ENCODE results near the gene CA7.
"Not testable (repeated sequence)": the region's sequence is repeated elsewhere in the genome, so short reads cannot be mapped to it uniquely, and the experiment has no call there.

CA7 gene

DNA sequence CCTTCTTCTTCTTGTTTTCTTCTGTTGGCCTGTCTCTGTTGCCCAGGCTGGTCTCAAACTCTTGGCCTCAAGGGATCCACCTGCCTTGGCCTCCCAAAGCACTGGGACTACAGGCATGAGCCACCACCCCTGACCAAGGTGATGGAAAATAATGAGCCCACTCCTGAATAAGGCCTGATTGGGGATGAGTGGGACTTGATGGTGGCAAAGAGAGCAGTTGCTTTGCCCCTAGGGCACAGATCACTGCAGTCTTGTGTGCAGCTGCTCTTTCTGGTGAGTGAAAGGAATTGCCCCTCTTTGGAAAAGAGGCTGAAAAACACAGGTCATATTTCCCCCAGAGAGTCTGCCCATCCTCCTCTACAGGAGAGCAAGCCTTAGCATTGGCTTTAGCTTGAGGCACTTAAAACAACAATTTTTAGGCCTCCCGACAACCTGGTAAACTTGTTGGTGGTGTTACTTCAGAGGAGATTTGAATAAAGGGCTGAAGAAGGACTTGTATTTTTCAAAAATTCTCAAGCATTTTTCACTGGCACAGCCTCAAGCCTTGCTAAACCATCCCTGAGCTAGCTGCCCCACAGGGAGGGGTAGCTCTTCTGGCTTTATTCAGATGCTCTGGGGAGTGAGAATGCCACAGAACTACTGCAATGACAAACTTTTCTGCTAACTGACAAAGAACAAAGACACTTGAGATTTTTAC is 30.0 kb downstream of the CA7 start:
- peak in 1 of 2 experiments; percentile 20 for DNase-seq

DNA sequence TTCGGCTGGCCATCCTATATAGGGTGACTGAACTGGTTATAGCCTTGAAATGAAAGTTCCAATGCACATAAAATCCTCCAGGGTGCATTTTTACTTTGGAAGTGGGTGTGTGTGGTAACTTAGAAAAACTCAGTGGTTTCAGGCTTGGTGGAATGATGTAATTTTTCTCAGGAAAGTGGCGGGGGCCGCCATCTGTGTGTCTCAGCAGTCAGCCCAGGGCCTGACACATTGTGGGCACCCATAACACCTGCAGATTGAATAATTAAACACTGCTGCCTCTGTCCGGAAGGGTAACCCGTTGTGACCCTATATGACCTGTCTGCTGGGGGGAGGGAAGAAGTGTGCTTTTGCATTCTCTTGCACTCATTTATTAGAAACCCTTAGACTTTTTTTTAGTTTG is 33.9 kb downstream of the CA7 start:
- DNase-seq = peak; percentile 13 to 19

DNA sequence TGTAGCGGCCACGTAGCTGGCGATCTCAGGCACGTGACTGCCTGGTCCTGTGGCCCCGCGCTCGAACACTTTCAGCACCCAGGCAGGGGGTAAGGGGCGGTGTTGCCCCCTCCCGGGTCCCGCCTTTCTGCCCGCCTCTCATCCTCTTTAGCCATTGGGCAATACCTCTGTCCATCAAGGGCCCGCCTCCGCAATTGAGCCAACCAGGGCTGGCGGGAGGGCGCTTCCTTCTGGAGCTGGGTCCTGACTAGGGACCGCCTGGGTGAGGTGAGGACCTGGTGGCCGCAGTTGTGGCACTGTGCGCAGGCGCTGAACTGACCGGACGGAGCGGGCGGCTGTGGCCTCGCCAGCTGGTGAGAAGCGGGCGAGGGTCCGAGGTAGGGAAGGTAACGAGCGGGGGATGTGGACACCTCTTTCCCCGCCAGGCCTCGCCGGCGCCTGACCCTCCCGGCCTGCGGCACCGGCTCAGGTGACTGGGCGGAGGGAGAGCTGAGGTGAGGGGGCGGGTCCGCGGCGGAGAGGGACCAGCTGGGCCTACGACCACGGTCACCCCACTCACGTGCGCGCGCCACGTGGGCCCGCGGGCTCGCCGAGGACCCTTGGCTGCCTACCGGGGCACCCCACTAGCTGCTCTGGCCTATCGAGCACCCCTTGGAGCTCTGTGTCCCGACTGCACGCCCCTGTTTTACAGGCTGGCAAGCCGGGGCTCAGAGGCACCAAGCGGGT is 36.2 kb downstream of the CA7 start, which contains the start of gene PDP2:
PDP2 (plus strand) TSS at position 228 of the 726 bp plus-strand sequence. CDS start 3,770 bp downstream, outside the sequence.
- DNase-seq = peak; percentile 89

DNA sequence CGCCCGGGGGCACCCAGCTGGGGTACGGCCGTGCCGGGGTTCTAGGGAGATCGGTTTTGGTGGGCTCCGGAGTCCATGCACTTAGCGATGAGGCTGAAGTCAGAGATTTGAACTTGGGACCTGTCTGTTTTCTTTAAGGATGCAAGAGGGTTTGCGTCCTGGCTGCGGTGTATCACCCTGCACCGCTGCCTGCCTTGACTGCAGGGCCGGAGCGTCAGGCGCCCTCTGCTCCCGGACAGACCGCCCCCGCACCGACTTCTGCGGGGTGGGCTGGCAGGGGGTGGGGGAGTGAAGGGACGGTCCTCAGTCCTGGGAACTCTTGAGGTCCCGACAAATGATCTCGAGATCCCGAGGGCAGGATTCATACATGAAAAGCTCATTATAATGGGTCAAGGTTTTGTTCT is 36.8 kb downstream of the CA7 start:
- DNase-seq = peak in 1 of 2 experiments; percentile 17

DNA sequence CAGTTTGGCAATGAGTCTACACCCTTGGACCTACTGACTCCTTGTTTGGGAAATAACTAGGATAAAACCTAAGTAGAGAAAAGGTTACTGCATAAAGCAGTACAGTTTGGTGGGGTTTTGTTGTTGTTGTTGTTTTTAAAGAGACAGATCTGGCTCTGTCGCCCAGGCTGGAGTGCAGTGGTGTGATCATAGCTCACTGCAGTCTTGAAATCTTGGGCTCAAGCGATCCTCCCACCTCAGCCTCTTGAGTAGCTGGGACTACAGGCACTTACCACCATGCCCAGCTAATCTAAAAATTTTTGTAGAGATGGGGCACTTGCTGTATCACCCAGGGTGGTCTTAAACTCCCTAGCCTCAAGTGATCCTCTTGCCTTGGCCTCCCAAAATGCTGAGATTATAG is 37.3 kb downstream of the CA7 start:
- DNase-seq = no peak

DNA sequence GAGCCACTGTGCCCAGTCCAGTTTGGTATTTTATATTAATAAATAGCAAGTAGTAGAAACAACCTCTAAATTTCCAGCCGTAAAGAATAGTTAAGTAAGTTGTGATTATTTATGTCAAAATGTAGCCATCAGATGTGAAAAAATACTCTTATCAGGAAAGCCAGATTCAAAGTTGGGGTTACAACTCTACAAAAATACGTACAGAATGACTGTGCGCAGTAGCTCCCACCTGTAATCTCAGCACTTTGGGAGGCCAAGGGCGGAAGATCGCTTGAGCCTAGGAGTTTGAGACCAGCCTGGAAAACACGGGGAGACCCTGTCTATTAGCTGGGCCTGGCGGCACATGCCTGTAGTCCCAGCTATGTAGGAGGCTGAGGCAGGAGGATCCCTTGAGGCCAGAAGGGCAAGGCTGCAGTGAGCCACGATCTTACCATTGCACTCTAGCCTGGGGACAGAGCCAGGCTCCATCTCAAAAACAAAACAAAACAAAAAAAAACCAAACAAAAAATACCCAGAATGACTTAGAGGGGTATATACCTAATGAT is 37.8 kb downstream of the CA7 start:
- DNase-seq = no peak

DNA sequence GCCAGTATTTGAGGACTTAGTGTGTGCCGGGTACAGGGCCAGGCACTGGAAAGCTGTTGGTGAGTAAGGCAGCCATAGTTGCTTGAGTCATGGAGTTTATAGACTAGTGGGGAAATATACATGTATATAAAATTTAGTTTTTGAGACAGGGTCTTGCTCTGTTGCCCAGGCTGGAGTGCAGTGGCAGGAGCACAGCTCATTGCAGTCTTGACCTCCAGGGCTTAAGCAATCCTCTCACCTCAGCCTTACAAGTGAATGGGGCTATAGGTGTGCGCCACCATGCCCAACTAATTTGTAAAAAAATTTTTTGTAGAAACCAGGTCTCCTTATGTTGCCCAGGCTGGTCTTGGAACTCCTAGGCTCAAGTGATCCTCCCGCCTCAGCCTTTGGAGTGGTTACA is 38.5 kb downstream of the CA7 start:
- no peak for DNase-seq

DNA sequence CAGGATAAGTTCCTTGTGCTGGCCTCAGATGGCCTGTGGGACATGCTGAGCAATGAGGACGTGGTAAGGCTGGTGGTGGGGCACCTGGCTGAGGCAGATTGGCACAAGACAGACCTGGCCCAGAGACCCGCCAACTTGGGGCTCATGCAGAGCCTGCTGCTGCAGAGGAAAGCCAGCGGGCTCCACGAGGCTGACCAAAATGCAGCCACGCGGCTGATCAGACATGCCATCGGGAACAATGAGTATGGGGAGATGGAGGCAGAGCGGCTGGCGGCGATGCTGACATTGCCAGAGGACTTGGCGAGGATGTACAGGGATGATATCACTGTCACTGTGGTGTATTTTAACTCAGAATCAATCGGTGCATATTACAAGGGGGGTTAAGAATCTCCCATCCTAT is 41.3 kb downstream of the CA7 start:
- DNase-seq = no peak

DNA sequence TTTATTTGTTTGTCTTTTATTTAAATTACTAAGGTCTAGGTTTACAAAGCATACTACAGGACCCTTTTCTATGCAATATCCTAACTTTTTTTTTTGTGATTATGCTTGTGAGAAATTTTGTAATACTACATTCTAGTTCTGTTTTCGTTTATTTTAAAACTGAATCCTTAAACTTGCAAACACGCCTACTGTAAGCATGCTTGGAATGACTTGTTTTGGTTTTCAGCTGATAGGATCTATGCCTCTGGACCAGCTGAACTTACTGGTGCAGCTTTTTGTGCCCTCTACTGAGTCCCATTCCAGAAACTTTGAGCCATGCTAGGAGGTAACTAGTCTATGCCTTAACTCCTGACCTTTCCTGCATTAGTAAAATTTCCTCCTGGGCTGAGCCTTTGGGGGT is 42.1 kb downstream of the CA7 start:
- no peak for DNase-seq

DNA sequence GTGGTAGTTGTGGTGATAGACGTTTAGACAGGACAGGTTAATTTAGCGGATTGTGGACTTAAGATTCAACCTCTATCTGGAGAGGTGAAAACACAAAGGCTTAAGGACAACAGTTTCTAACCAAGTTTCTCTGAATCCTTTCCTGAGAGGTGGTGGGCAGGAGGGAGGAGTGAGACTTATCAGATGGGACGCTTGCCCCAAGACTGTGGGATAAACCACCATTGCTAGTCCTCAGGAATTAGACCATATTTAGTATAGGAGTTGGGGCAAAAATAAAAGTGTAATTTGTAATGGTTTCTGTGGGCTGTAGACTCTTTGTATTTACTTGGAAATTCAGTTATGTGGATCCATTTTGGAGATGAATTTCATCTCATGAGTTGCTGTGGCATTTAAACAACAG is 42.7 kb downstream of the CA7 start:
- DNase-seq = no peak

DNA sequence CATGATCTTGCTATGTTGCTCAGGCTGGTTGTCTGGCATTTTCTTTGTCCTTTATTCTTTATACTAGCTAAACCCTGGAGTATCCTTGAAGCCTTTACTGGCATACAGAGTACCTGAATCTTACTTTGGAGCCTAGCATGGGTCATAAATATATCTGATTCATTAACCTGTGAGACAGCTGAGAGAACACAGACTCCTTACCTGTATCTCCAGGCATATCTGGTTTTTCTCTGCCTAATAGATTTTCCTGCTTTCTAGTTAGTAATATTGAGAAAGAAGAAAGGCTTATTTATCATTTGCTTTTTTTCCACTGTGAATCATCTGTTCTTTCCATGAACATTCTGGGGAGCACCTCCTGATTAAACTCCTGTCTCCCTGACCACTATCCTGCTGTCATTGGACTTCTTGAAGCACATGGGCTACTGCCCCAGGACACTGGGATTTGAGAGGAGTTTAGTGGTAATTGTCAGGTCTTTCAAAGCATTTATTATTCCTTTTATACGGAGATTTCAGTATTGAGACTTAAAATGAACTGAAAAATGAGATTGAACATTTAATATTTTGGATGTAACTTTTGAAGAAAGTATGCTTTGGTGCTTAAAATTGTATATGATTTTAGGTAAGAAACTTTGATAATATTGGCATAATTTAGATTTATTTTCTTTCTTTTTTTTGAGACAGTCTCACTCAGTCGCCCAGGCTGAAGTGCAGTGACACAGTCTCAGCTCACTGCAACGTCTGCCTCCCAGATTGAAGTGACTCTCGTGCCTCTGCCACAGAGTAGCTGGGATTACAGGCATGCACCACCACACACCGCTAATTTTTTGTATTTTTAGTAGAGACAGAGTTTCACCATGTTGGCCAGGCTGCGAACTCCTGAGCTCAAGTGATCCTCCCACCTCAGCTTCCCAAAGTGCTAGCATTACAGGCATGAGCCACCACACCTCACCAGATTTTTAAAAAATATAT is 44.7 kb downstream of the CA7 start:
- DNase-seq = no peak

DNA sequence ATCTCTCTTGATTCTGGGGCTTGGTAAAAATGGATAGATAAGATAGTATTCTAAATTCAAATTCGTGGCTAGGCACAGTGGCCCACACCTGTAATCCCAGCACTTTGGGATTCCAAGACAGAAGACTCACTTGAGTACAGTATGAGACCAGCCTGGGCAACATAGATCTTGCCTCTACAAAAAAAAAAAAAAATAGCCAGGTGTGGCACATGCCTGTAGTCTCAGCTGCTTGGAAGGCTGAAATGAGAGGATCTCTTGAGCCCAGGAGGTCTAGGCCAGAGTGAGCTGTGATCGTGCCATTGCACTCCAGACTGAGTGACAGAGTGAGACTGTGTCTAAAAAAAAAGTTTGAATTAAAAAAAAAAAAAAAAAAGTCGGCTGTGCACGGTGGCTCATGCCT is 45.4 kb downstream of the CA7 start:
- DNase-seq = no peak

DNA sequence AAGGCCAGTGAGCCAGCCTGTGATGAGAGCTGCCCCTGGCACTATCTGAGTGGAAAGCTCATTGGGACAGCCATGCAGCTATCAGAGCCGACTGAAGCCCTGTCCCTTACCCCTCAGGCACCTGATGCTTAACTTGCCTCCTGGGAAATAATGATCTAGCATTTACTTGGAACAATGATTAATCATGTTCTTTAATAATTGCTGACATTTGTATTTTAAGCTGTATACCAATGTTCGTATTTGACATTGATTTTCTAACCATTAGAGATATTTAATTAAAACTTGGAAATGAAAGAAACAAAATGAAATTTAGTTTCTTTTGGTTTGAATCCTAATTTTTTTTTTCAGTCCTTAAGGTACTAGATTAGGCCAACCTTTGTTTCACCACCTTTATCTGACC is 46.6 kb downstream of the CA7 start:
- no peak for DNase-seq

DNA sequence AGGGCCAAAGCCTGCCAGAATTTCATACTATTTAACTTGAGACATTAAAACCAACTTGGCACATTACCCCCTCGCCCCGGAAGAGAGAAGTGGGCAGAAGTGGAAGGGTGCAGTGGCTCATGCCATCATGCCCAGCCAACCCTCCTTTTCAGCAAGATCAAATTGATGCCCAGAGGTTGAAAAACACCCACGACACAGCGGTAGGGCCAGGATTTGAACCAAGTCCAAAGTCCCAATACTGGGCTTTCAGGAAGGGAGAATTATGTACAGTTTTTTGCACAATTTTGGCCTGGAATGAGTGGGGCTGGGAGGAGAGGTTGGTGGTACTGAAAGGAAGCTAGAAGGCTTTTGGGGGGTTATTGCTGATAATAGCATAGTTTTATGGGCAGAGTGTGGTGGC is 47.1 kb downstream of the CA7 start:
- no peak for DNase-seq

DNA sequence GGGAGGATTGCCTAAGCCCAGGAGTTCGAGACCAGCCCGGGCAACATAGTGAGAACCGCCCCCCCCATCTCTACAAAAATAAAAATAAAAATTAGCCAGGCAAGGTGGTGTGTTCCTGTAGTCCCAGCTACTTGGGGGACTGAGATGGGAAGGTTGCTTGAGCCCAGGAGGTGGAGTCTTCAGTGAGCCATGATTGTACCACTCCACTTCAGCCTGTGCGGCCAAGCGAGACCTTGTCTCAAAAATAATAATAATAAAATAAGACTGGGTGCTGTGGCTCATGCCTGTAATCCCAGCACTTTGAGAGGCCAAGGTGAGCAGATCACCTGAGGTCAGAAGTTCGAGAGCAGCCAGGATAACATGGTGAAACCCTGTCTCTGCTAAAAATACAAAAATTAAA is 47.6 kb downstream of the CA7 start:
- no peak for DNase-seq

DNA sequence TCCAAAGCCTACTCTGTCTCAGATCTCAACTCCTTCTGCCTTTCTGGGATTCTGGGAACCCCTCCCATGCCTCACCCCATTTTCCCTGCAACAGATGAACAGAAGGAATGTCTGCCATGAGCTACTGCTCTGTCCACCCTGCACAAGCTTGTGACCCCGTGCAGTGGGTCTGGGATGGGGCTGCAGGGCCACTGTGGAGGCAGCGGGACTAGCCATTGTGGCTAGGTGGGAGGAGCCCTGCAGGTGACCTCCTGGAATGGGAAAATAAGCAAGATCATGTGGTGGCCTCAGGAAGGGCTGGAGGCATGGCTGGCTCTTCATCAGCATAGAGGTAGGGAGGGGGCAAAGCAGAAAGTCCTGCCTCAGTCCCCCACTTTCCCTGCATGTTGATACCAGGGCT is 49.8 kb downstream of the CA7 start:
- no peak for DNase-seq

DNA sequence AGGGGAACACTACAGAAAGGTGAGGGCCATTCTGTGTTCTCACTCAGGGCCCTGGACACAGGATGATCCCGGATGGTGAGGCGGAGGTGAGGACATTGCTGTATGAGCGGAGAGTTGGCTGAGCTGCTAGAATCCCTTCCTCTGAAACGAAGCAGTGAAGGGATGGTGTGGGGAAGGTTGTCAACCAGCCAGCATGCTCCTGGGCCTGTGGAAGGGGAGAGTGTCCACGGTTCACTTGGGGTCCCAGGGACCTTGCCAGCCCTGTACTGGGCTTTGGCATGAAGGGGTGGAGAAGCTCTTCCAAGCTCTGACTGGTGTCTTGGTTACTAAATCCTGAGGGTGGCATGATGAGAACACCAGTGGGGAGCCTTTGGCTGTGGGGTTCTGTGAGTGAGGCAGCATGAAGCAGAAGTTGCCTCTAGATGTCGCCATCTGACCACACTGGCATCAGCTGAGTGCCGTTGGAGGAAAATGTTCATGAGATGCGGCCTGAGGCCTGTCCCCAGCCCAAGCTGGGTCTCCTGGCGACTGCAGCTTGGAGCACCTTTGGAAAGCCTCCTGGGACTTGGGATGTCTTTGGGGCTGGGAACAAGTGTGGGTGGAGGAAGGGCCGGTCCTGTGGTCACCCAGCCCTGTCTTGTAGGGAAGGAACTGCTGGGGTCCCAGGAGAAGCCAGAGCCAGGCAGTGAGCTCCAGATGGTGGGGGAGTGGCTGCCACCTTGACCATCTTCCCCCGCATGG is 50.9 kb downstream of the CA7 start:
- peak; percentile 71 to 73 for DNase-seq

DNA sequence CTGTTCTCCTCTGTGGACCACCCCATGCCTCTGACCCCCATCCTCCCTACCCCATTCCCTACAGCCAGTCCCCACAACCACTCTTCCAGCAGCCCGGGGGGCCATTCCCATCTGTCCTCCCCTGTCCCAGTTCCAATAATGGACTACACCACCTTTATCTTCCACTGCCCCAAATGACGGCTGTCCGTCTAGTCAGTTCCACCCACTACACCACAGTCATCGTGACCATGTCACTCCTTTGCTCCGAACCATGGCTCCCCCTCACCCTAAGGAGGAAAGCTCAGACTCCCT is 51.4 kb downstream of the CA7 start:
- DNase-seq = no peak

DNA sequence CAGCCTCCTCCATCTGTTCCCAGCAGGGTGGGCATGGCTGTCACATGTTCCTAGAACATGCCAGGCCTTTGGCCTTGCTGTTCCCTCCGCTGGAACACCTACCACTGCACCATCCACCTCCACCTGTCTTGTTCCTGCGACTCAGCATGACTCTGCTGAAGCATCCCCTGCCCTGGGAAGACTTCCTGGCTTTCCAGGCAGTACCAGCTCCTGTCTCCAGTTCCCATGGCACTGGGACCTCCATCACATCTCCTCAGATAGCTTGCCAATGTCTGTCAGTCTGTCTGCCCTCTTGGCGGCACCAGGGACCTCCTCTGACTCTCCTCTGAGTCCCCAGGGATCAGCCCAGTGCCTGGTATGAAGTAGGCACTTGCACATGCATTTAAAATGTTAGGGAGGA is 51.8 kb downstream of the CA7 start:
- no peak for DNase-seq

DNA sequence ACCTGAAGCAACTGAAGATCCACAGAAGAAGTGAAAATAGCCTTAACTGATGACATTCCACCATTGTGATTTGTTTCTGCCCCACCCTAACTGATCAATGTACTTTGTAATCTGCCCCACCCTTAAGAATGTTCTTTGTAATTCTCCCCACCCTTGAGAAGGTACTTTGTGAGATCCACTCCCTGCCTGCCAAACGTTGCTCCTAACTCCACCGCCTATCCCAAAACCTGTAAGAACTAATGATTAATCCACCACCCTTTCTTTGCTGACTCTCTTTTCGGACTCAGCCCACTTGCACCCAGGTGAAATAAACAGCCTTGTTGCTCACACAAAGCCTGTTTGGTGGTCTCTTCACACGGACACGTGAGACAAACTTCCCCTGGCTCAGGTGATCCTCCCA is 52.5 kb downstream of the CA7 start:
- not testable (repeated sequence) for DNase-seq

DNA sequence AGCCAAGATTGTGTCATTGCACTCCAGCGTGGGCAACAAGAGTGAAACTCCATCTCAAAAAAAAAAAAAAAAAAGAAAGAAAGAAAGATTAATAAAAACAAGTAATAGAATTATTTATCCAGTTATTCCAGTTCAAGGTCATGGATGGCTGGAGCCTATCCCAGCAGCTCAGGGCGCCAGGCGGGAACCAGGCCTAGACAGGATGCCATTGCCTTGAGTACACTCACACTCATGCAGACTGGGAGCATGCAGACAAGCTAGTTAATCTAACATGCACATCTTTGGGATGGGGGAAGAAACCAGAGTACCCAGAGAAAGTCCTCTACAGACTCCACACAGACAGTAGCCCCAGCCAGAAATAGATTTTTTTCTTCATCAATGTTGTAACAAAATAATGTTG is 54.0 kb downstream of the CA7 start:
- no peak for DNase-seq

DNA sequence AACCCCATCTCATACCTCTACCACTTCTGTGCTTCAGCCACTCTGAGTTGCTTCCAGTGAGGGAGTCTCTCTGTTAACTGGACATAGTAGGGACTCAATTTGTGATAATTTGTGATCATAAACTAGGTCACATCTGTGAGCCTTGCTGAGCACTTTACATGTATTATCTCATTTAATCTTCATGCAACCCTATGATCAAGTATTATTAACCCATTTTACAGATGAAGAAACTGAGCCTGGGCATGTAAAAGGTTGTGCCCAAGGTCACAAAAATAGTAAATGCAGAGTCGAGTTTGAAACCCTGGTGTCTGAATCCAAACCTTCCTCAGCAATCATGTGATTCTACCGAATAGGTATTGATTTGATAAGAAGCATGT is 54.7 kb downstream of the CA7 start:
- no peak for DNase-seq
